ENCODE data around the gene ADGRE2. TPM values are rescaled to one million over a fixed set of nuclear protein-coding genes. Genes with fewer than 3 reads are reported as not detected.

The ADGRE2 gene
- total and polyA plus RNA-seq, 2 experiments from 2014 or later, result 2.4 TPM

DNA sequence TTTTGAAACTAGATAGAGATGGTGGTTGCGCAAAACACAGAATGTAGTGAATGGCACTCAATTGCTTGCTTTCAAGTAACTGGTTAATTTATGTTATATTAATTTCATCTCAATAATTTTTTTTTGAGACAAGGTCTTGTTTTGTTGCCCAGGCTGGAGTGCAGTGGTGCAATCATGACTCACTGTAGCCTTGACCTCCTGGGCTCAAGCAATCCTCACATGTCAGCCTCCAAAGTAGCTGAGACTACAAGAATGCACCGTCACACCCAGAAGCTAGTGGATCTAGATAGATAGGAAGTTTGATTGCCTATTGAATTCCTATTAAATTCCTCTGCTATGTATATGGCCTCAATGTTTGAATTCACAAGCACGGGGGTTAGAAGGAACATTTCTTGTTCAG is 26.4 kb upstream of the ADGRE2 start (continued):
- no peak for TF ChIP-seq JUNB (IDR thresholded peaks at IDR 0.05; ENCODE audit: unreplicated experiment)
- TF ChIP-seq EZH2 (IDR thresholded peaks at IDR 0.05; ENCODE audit: low read depth, unreplicated experiment), result no peak
- TF ChIP-seq, protein P1, sequence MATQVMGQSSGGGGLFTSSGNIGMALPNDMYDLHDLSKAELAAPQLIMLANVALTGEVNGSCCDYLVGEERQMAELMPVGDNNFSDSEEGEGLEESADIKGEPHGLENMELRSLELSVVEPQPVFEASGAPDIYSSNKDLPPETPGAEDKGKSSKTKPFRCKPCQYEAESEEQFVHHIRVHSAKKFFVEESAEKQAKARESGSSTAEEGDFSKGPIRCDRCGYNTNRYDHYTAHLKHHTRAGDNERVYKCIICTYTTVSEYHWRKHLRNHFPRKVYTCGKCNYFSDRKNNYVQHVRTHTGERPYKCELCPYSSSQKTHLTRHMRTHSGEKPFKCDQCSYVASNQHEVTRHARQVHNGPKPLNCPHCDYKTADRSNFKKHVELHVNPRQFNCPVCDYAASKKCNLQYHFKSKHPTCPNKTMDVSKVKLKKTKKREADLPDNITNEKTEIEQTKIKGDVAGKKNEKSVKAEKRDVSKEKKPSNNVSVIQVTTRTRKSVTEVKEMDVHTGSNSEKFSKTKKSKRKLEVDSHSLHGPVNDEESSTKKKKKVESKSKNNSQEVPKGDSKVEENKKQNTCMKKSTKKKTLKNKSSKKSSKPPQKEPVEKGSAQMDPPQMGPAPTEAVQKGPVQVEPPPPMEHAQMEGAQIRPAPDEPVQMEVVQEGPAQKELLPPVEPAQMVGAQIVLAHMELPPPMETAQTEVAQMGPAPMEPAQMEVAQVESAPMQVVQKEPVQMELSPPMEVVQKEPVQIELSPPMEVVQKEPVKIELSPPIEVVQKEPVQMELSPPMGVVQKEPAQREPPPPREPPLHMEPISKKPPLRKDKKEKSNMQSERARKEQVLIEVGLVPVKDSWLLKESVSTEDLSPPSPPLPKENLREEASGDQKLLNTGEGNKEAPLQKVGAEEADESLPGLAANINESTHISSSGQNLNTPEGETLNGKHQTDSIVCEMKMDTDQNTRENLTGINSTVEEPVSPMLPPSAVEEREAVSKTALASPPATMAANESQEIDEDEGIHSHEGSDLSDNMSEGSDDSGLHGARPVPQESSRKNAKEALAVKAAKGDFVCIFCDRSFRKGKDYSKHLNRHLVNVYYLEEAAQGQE (IDR thresholded peaks at IDR 0.05; ENCODE audit: unreplicated experiment), result no peak

DNA sequence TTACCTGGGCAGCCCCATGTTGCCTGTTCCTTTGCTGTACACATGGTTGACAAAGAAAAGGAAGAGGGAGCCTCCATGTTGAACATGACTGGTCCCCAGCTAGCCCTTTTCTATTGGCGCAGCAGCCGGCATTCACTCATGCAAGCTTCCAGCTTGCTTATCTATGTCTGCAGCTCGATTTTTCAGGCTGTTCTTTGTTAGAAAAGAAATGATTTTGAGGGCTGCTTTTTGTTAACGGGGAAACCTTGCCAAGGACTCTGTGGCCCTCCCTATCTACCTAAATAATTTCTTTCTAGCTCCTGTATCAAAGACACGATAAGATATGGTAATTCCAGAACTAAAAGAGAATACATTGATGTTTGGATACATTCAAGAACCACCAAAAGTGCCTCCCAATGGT is 20.4 kb upstream of the ADGRE2 start:
- no peak overlapping the region for H3K4me3 ChIP-seq
- no peak overlapping the region for H3K4me2 ChIP-seq
- Mint-ChIP-seq H3K36me3 (ENCODE audit: low read depth) (no peaks in the 10 kb centered on the region), H3K27me3 (ENCODE audit: insufficient read depth, low read depth, poor library complexity) (peaks cover 8% of the 10 kb centered on the region), H3K9me3 (peaks cover 57% of the 10 kb centered on the region), H3K4me1 (no peaks in the 10 kb centered on the region; the same call in 2 of the 3 replicates), H3K4me3 (no peak overlapping the region), H3K27ac (no peak overlapping the region)
- ATAC-seq (no peak), DNase-seq (ENCODE audit: low spot score) (no peak)
- no peak overlapping the region for H3K27ac ChIP-seq (ENCODE audit: low read depth)
- no peaks in the 10 kb centered on the region for H3K27me3 ChIP-seq (ENCODE audit: insufficient read depth)
- no peak overlapping the region for H2AFZ ChIP-seq
- peaks cover 4% of the 10 kb centered on the region; the same call in 1 of the 2 replicates for H3K9me2 ChIP-seq (ENCODE audit: insufficient read depth)
- no peaks in the 10 kb centered on the region for H4K20me1 ChIP-seq (replicated peaks; ENCODE audit: insufficient read depth)
- H3K4me1 ChIP-seq (ENCODE audit: insufficient read depth), result 0 out of 2 replicates have a peak, but pooled peaks cover under 1% of the 10 kb centered on the region
- H3F3A ChIP-seq (replicated peaks; ENCODE audit: low read depth), result no peaks in the 10 kb centered on the region
- no peaks in the 10 kb centered on the region for H3K36me3 ChIP-seq (ENCODE audit: insufficient read depth)
- H3K79me2 ChIP-seq (replicated peaks; ENCODE audit: insufficient read depth), result no peaks in the 10 kb centered on the region
- TF ChIP-seq EZH2phosphoT487 (IDR thresholded peaks at IDR 0.05; ENCODE audit: unreplicated experiment) (no peak), ZNF331 (CRISPR knock-in tag; IDR thresholded peaks at IDR 0.05; ENCODE audit: low read depth) (no peak), CREB1 (CRISPR knock-in tag; IDR thresholded peaks at IDR 0.05; ENCODE audit: low read depth) (no peak), NANOG (IDR thresholded peaks at IDR 0.05; ENCODE audit: borderline replicate concordance) (no peak), EZH2 (IDR thresholded peaks at IDR 0.05; ENCODE audit: low read depth, unreplicated experiment) (no peak), STAT1 (IDR thresholded peaks at IDR 0.05; ENCODE audit: unreplicated experiment) (no peak), JUNB (IDR thresholded peaks at IDR 0.05; ENCODE audit: unreplicated experiment) (no peak)
- TF ChIP-seq, protein P2, sequence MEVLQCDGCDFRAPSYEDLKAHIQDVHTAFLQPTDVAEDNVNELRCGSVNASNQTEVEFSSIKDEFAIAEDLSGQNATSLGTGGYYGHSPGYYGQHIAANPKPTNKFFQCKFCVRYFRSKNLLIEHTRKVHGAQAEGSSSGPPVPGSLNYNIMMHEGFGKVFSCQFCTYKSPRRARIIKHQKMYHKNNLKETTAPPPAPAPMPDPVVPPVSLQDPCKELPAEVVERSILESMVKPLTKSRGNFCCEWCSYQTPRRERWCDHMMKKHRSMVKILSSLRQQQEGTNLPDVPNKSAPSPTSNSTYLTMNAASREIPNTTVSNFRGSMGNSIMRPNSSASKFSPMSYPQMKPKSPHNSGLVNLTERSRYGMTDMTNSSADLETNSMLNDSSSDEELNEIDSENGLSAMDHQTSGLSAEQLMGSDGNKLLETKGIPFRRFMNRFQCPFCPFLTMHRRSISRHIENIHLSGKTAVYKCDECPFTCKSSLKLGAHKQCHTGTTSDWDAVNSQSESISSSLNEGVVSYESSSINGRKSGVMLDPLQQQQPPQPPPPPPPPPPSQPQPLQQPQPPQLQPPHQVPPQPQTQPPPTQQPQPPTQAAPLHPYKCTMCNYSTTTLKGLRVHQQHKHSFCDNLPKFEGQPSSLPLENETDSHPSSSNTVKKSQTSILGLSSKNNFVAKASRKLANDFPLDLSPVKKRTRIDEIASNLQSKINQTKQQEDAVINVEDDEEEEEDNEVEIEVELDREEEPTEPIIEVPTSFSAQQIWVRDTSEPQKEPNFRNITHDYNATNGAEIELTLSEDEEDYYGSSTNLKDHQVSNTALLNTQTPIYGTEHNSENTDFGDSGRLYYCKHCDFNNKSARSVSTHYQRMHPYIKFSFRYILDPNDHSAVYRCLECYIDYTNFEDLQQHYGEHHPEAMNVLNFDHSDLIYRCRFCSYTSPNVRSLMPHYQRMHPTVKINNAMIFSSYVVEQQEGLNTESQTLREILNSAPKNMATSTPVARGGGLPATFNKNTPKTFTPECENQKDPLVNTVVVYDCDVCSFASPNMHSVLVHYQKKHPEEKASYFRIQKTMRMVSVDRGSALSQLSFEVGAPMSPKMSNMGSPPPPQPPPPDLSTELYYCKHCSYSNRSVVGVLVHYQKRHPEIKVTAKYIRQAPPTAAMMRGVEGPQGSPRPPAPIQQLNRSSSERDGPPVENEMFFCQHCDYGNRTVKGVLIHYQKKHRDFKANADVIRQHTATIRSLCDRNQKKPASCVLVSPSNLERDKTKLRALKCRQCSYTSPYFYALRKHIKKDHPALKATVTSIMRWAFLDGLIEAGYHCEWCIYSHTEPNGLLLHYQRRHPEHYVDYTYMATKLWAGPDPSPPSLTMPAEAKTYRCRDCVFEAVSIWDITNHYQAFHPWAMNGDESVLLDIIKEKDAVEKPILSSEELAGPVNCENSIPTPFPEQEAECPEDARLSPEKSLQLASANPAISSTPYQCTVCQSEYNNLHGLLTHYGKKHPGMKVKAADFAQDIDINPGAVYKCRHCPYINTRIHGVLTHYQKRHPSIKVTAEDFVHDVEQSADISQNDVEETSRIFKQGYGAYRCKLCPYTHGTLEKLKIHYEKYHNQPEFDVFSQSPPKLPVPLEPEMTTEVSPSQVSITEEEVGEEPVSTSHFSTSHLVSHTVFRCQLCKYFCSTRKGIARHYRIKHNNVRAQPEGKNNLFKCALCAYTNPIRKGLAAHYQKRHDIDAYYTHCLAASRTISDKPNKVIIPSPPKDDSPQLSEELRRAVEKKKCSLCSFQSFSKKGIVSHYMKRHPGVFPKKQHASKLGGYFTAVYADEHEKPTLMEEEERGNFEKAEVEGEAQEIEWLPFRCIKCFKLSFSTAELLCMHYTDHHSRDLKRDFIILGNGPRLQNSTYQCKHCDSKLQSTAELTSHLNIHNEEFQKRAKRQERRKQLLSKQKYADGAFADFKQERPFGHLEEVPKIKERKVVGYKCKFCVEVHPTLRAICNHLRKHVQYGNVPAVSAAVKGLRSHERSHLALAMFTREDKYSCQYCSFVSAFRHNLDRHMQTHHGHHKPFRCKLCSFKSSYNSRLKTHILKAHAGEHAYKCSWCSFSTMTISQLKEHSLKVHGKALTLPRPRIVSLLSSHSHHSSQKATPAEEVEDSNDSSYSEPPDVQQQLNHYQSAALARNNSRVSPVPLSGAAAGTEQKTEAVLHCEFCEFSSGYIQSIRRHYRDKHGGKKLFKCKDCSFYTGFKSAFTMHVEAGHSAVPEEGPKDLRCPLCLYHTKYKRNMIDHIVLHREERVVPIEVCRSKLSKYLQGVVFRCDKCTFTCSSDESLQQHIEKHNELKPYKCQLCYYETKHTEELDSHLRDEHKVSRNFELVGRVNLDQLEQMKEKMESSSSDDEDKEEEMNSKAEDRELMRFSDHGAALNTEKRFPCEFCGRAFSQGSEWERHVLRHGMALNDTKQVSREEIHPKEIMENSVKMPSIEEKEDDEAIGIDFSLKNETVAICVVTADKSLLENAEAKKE (CRISPR knock-in tag; IDR thresholded peaks at IDR 0.05), result no peak
- TF ChIP-seq, protein P3, sequence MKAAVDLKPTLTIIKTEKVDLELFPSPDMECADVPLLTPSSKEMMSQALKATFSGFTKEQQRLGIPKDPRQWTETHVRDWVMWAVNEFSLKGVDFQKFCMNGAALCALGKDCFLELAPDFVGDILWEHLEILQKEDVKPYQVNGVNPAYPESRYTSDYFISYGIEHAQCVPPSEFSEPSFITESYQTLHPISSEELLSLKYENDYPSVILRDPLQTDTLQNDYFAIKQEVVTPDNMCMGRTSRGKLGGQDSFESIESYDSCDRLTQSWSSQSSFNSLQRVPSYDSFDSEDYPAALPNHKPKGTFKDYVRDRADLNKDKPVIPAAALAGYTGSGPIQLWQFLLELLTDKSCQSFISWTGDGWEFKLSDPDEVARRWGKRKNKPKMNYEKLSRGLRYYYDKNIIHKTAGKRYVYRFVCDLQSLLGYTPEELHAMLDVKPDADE (IDR thresholded peaks at IDR 0.05), result no peak
- TF ChIP-seq, protein P1 (IDR thresholded peaks at IDR 0.05; ENCODE audit: unreplicated experiment), result no peak

All from GM23338 (cell line).